Measurements from ENCODE around the gene FOSL1.

The FOSL1 gene

DNA sequence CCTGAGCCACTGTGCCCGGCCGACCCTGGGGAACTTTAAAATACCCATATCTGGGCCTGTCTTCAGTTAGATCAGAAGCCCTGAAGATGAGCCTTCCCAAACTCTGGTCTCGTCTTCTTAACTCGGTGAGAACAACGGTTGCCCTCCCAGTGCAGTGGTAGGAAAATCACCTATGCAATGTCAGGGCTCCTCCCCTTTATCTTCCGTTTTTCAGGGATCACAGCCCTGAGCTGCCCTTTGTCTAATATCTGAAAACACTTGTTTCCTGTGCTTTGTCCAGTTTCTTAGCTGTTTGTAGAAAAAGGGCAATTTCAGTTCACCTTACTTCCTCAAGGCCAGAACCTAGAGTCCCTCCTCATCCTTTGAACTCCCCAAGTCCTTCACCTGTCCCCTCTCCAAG lies 28.5 kb upstream of the FOSL1 start:
- Histone ChIP-seq H3K27me3 (ENCODE audit: insufficient read depth, poor library complexity, severe bottlenecking) (no peaks in the 10 kb centered on the region), H3K4me3 (replicated peaks; ENCODE audit: insufficient read depth, low read length) (no peak overlapping the region), H3K27ac (replicated peaks) (peak overlapping the region; percentile 62)
- DNase-seq (ENCODE audit: low read depth in 1 of 2, low spot score in 1 of 2), result peak in 1 of 2 experiments; percentile 16
- TF ChIP-seq SPI1 (IDR thresholded peaks at IDR 0.05; ENCODE audit: borderline replicate concordance, low read depth), result no peak
- TF ChIP-seq, protein P1, sequence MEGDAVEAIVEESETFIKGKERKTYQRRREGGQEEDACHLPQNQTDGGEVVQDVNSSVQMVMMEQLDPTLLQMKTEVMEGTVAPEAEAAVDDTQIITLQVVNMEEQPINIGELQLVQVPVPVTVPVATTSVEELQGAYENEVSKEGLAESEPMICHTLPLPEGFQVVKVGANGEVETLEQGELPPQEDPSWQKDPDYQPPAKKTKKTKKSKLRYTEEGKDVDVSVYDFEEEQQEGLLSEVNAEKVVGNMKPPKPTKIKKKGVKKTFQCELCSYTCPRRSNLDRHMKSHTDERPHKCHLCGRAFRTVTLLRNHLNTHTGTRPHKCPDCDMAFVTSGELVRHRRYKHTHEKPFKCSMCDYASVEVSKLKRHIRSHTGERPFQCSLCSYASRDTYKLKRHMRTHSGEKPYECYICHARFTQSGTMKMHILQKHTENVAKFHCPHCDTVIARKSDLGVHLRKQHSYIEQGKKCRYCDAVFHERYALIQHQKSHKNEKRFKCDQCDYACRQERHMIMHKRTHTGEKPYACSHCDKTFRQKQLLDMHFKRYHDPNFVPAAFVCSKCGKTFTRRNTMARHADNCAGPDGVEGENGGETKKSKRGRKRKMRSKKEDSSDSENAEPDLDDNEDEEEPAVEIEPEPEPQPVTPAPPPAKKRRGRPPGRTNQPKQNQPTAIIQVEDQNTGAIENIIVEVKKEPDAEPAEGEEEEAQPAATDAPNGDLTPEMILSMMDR (IDR thresholded peaks at IDR 0.05; ENCODE audit: insufficient read depth, low read length), result no peak
- TF ChIP-seq, protein P2, sequence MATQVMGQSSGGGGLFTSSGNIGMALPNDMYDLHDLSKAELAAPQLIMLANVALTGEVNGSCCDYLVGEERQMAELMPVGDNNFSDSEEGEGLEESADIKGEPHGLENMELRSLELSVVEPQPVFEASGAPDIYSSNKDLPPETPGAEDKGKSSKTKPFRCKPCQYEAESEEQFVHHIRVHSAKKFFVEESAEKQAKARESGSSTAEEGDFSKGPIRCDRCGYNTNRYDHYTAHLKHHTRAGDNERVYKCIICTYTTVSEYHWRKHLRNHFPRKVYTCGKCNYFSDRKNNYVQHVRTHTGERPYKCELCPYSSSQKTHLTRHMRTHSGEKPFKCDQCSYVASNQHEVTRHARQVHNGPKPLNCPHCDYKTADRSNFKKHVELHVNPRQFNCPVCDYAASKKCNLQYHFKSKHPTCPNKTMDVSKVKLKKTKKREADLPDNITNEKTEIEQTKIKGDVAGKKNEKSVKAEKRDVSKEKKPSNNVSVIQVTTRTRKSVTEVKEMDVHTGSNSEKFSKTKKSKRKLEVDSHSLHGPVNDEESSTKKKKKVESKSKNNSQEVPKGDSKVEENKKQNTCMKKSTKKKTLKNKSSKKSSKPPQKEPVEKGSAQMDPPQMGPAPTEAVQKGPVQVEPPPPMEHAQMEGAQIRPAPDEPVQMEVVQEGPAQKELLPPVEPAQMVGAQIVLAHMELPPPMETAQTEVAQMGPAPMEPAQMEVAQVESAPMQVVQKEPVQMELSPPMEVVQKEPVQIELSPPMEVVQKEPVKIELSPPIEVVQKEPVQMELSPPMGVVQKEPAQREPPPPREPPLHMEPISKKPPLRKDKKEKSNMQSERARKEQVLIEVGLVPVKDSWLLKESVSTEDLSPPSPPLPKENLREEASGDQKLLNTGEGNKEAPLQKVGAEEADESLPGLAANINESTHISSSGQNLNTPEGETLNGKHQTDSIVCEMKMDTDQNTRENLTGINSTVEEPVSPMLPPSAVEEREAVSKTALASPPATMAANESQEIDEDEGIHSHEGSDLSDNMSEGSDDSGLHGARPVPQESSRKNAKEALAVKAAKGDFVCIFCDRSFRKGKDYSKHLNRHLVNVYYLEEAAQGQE (IDR thresholded peaks at IDR 0.05; ENCODE audit: insufficient replicate concordance, low read depth), result no peak
- TF ChIP-seq POLR2AphosphoS5 (IDR thresholded peaks at IDR 0.05; ENCODE audit: low read depth), result no peak
- no peak for TF ChIP-seq GABPA (IDR thresholded peaks at IDR 0.05; ENCODE audit: low read depth)

DNA sequence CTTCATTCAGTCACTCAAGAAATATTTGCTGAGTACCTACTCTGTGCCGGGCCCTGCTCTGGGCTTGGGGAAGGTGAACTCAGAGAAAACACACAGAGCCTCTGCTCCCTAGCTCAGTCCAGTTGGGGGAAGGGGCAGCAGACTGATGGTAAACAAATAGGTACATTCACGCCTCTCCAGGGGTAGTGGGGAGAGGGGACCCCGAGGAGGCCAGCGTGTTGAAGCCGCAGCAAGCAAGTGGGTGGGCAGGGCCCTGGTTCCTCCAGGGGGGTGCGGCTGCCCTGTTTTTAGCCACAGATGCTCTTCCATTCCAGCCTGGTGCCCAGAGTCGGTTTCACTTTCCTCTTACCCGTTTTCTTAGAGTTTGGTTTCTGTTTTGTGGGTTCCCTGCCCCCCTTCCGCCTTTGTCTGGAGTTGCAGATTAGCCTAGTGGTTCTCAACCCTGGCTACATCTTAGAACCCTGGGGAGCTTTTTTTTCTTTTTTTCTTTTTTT lies 27.8 kb upstream of the FOSL1 start:
- H3K4me3 ChIP-seq (replicated peaks; ENCODE audit: insufficient read depth, low read length), result 0 out of 2 replicates have a peak overlapping the region, but pooled peaks have one; percentile 5
- H3K27me3 ChIP-seq (ENCODE audit: insufficient read depth, poor library complexity, severe bottlenecking), result no peaks in the 10 kb centered on the region
- H3K27ac ChIP-seq (replicated peaks), result peak overlapping the region; percentile 62
- TF ChIP-seq, protein P2 (IDR thresholded peaks at IDR 0.05; ENCODE audit: insufficient replicate concordance, low read depth), result no peak
- TF ChIP-seq POLR2AphosphoS5 (IDR thresholded peaks at IDR 0.05; ENCODE audit: low read depth), result no peak
- TF ChIP-seq SPI1 (IDR thresholded peaks at IDR 0.05; ENCODE audit: borderline replicate concordance, low read depth), result peak; percentile 13; the same call in 1 of the 2 replicates
- TF ChIP-seq, protein P1 (IDR thresholded peaks at IDR 0.05; ENCODE audit: insufficient read depth, low read length), result no peak
- peak in 1 of 2 experiments; percentile 80 for DNase-seq (ENCODE audit: low read depth in 1 of 2, low spot score in 1 of 2)

DNA sequence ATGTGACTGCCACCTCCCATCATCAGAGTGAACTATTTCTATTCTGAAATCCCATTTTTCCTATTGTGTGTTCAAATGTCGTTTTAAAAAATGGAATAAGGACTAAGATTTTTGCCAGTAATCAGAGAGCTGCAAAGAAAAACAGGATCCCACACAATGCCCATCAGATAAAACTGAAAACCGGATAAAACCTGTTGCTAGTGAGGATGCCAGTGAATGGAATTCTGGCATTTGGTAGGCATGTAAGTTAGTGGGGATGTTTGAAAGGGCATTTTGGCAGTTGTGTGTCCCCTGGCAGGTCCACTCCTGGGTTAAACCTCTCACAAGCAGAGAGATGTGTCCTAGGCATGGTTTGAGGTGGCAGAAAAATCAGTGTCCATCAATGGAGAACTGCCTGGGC lies 25.2 kb upstream of the FOSL1 start:
- no peak for DNase-seq (ENCODE audit: low read depth in 1 of 2, low spot score in 1 of 2)
- H3K4me3 ChIP-seq (replicated peaks; ENCODE audit: insufficient read depth, low read length), result no peak overlapping the region
- H3K27ac ChIP-seq (replicated peaks), result no peak overlapping the region
- H3K27me3 ChIP-seq (ENCODE audit: insufficient read depth, poor library complexity, severe bottlenecking), result no peaks in the 10 kb centered on the region
- TF ChIP-seq SPI1 (IDR thresholded peaks at IDR 0.05; ENCODE audit: borderline replicate concordance, low read depth) (no peak), POLR2AphosphoS5 (IDR thresholded peaks at IDR 0.05; ENCODE audit: low read depth) (no peak)
- TF ChIP-seq, protein P1 (IDR thresholded peaks at IDR 0.05; ENCODE audit: insufficient read depth, low read length), result no peak

DNA sequence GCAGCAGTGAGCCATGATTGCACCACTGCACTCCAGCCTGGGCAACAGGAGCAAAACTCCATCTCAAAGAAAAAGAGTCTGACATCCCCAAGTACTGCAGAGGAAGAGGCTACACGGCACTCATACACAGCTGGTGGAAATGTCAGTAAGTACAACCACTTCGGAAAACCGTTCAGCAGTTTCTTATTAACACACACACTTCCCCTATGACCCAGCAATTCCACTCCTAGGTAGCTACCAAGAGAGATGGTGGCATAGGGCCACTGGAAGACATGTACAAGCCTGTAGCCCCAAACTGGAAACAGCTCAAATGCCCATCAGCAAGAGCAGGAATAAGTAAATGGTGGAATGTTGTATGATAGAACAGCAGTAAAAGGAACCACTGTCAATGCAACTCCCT lies 22.4 kb upstream of the FOSL1 start:
- Histone ChIP-seq H3K4me3 (replicated peaks; ENCODE audit: insufficient read depth, low read length) (no peak overlapping the region), H3K27ac (replicated peaks) (0 out of 2 replicates have a peak overlapping the region, but pooled peaks have one; percentile 3), H3K27me3 (ENCODE audit: insufficient read depth, poor library complexity, severe bottlenecking) (no peaks in the 10 kb centered on the region)
- TF ChIP-seq, protein P1 (IDR thresholded peaks at IDR 0.05; ENCODE audit: insufficient read depth, low read length), result no peak
- TF ChIP-seq SPI1 (IDR thresholded peaks at IDR 0.05; ENCODE audit: borderline replicate concordance, low read depth) (peak; percentile 55), POLR2AphosphoS5 (IDR thresholded peaks at IDR 0.05; ENCODE audit: low read depth) (peak; percentile 9; the same call in 1 of the 2 replicates)
- TF ChIP-seq, protein P2 (IDR thresholded peaks at IDR 0.05; ENCODE audit: insufficient replicate concordance, low read depth), result no peak
- peak in 1 of 2 experiments; percentile 53 for DNase-seq (ENCODE audit: low read depth in 1 of 2, low spot score in 1 of 2)
